ENCODE data around the gene CORIN.

GRCh38 chr4:47747846-47748494, 89.9 kb downstream of the CORIN start:
- TF ChIP-seq POLR2A (IDR thresholded peaks at IDR 0.05; ENCODE audit: borderline replicate concordance, extremely low read depth, insufficient read depth, insufficient read length) = no peak
- no peak for TF ChIP-seq CTCF (IDR thresholded peaks at IDR 0.05 in 2 of 3, conservative IDR thresholded peaks at IDR 0.05 in 1 of 3; ENCODE audit: borderline replicate concordance in 1 of 3, insufficient read depth in 1 of 3, low read depth in 2 of 3, low read length in 2 of 3)
- TF ChIP-seq EZH2phosphoT487 (IDR thresholded peaks at IDR 0.05; ENCODE audit: borderline replicate concordance) = no peak
- no peak for TF ChIP-seq CEBPB (IDR thresholded peaks at IDR 0.05; ENCODE audit: low read depth)

All from HCT116 (cell line).